Glutamatergic neuron (in vitro differentiated cells): ENCODE measurements around the gene CREB3L2. TPM values are rescaled to one million over a fixed set of nuclear protein-coding genes. Genes with fewer than 3 reads are reported as not detected.

Source experiments
- DNase-seq: peaks from one replicate; pipeline ENCODE4 v3.0.0; 2022
- H3K27ac Mint-ChIP-seq: one replicate; pipeline ENCODE4 v1.8.0; 2020; ENCODE audit warnings: mild to moderate bottlenecking, mixed read lengths, inconsistent platforms; ENCODE audit not compliant: unreplicated experiment
- H3K27me3 Mint-ChIP-seq: one replicate; pipeline ENCODE4 v1.8.0; 2020; ENCODE audit warnings: mild to moderate bottlenecking, moderate library complexity, mixed read lengths, inconsistent platforms; ENCODE audit not compliant: unreplicated experiment
- H3K36me3 Mint-ChIP-seq: one replicate; pipeline ENCODE4 v1.8.0; 2020; ENCODE audit warnings: mild to moderate bottlenecking, mixed read lengths, inconsistent platforms; ENCODE audit not compliant: unreplicated experiment
- H3K4me1 Mint-ChIP-seq: one replicate; pipeline ENCODE4 v1.8.0; 2020; ENCODE audit warnings: mild to moderate bottlenecking, low read depth, mixed read lengths, inconsistent platforms; ENCODE audit not compliant: unreplicated experiment
- H3K4me3 Mint-ChIP-seq: one replicate; pipeline ENCODE4 v1.8.0; 2020; ENCODE audit warnings: mild to moderate bottlenecking, mixed read lengths, inconsistent platforms; ENCODE audit not compliant: unreplicated experiment
- H3K9me3 Mint-ChIP-seq: one replicate; pipeline ENCODE4 v1.8.0; 2020; ENCODE audit warnings: mild to moderate bottlenecking, moderate library complexity, mixed read lengths, inconsistent platforms; ENCODE audit not compliant: unreplicated experiment
- total RNA-seq: library from RNA; stranded (reverse); fragmentation: NEBNext Ultra II Directional; extraction: Animal tissue kit (Norgen Biotek cat#: 25700); gene quantifications from one replicate; pipeline ENCODE4 v1.2.1, GENCODE V29; 2021; ENCODE audit not compliant: unreplicated experiment
- TF ChIP-seq, protein P1 (sequence below): fragments of 200-600 bp; sonication (generic); IDR thresholded peaks from one replicate; pipeline ENCODE4 v1.5.0; 2021; ENCODE audit not compliant: partially characterized antibody, unreplicated experiment

CREB3L2 gene
- total RNA-seq, 1 donor from 2014 or later: 45.4 TPM

GRCh38 chr7:137953665-137954470 lies 48.0 kb downstream of the CREB3L2 start:
- Mint-ChIP-seq H3K9me3 (peaks cover 2% of the 10 kb centered on the region), H3K27me3 (peaks cover 6% of the 10 kb centered on the region), H3K27ac (peak overlapping the region; percentile 23), H3K36me3 (no peaks in the 10 kb centered on the region), H3K4me1 (peaks cover 41% of the 10 kb centered on the region), H3K4me3 (no peak overlapping the region)
- TF ChIP-seq, protein P1, sequence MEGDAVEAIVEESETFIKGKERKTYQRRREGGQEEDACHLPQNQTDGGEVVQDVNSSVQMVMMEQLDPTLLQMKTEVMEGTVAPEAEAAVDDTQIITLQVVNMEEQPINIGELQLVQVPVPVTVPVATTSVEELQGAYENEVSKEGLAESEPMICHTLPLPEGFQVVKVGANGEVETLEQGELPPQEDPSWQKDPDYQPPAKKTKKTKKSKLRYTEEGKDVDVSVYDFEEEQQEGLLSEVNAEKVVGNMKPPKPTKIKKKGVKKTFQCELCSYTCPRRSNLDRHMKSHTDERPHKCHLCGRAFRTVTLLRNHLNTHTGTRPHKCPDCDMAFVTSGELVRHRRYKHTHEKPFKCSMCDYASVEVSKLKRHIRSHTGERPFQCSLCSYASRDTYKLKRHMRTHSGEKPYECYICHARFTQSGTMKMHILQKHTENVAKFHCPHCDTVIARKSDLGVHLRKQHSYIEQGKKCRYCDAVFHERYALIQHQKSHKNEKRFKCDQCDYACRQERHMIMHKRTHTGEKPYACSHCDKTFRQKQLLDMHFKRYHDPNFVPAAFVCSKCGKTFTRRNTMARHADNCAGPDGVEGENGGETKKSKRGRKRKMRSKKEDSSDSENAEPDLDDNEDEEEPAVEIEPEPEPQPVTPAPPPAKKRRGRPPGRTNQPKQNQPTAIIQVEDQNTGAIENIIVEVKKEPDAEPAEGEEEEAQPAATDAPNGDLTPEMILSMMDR: no peak
- DNase-seq: no peak

DNA sequence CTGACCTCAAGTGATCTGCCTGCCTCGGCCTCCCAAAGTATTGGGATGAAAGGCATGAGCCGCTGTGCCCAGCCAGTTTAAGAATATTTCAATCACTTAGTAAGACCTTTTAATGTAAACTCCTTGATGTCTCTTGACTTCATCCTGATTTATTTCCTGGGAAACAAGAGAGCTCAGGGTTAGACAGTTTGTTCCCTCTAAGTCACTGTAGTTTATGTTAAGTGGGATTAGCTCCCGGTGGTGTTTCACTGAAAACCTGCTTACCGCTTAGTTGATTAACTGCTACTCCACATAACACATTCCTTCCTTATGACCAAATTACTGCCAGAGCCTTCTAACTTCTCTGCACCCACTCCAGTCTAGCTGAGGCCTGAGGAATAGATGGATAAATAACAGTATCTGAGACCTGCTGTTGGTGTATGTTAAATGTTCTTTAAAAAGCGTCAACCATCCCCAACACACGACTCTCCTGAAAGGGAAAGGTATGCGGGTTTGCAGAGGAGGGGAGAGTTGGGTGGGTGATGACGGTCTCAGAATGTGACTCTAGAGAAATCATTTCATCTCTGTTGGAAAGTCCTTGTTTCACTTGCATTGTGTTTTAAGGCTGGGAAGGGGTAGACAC lies 48.7 kb downstream of the CREB3L2 start:
- peaks cover 40% of the 10 kb centered on the region for H3K4me1 Mint-ChIP-seq
- no peaks in the 10 kb centered on the region for H3K36me3 Mint-ChIP-seq
- H3K27me3 Mint-ChIP-seq: peaks cover 6% of the 10 kb centered on the region
- peak overlapping the region; percentile 45 for H3K27ac Mint-ChIP-seq
- TF ChIP-seq, protein P1: no peak
- DNase-seq: no peak
- peak overlapping the region; percentile 16 for H3K4me3 Mint-ChIP-seq
- H3K9me3 Mint-ChIP-seq: peaks cover 2% of the 10 kb centered on the region

DNA sequence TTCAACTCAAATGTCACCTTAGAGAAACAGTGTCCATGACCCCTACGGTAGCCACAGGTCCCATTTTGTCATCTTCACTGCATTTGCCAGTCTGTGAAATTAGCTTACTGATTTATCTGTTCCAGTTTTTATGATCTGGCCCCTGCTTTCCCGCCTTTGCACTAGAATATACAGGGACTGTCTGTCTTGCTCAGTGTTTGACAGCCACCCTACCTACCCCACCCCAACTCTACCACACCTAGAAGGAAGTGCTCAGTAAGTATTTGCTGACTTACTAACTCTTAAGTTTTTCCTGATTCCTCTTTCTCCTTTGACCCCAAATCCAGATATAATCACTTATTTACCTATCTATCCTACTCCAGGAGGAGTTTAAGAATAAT lies 49.5 kb downstream of the CREB3L2 start:
- Mint-ChIP-seq H3K27me3 (peaks cover 6% of the 10 kb centered on the region), H3K4me1 (peaks cover 40% of the 10 kb centered on the region), H3K27ac (peak overlapping the region; percentile 44), H3K36me3 (no peaks in the 10 kb centered on the region), H3K9me3 (peaks cover 4% of the 10 kb centered on the region), H3K4me3 (peak overlapping the region; percentile 6)
- TF ChIP-seq, protein P1: no peak
- no peak for DNase-seq

GRCh38 chr7:137951700-137952425 lies 50.0 kb downstream of the CREB3L2 start:
- H3K9me3 Mint-ChIP-seq: peaks cover 4% of the 10 kb centered on the region
- H3K4me3 Mint-ChIP-seq: no peak overlapping the region
- no peaks in the 10 kb centered on the region for H3K36me3 Mint-ChIP-seq
- DNase-seq: no peak
- peak overlapping the region; percentile 44 for H3K27ac Mint-ChIP-seq
- H3K27me3 Mint-ChIP-seq: peaks cover 6% of the 10 kb centered on the region
- TF ChIP-seq, protein P1: no peak
- H3K4me1 Mint-ChIP-seq: peaks cover 40% of the 10 kb centered on the region

GRCh38 chr7:137950967-137951366 lies 50.9 kb downstream of the CREB3L2 start:
- peaks cover 44% of the 10 kb centered on the region for H3K4me1 Mint-ChIP-seq

More at GRCh38 chr7:137950967-137951366, 50.9 kb downstream of the CREB3L2 start:
- H3K4me3 Mint-ChIP-seq: no peak overlapping the region
- peaks cover 7% of the 10 kb centered on the region for H3K27me3 Mint-ChIP-seq
- no peak for DNase-seq
- peaks cover 8% of the 10 kb centered on the region for H3K9me3 Mint-ChIP-seq
- H3K27ac Mint-ChIP-seq: no peak overlapping the region
- no peaks in the 10 kb centered on the region for H3K36me3 Mint-ChIP-seq
- TF ChIP-seq, protein P1: no peak
